GM12878 (cell line): ENCODE measurements around the gene SPTBN1. TPM values are rescaled to one million over a fixed set of nuclear protein-coding genes. Genes with fewer than 3 reads are reported as not detected.

Experiments
- ATAC-seq: fragments of 200-7000 bp; cut with Tn5 transposase; 3 replicates; pipeline ENCODE4 v1.9.1; 2020; ENCODE audit warnings: mild to moderate bottlenecking, moderate library complexity
- BruUV-seq: library from RNA; stranded (reverse); fragments of 400-500 nt; replicated peaks from 2 replicates; lab custom pipeline; 2021; lab: Mats Ljungman, UMichigan
- CTCF ChIA-PET: fragments of 300-600 bp; sonication (Branson Sonifier 250); formaldehyde crosslinking; extraction: SDS; loops from one replicate; lab custom pipeline; 2021; ENCODE audit warnings: inconsistent platforms; lab: Yijun Ruan, JAX
- POLR2A ChIA-PET: fragments of 350-600 bp; formaldehyde crosslinking; extraction: SDS; loops from one replicate; lab custom pipeline; 2021; ENCODE audit warnings: inconsistent platforms; lab: Charles Lee
- RAD21 ChIA-PET: fragments of 300-600 bp; sonication (Branson Sonifier 250); formaldehyde crosslinking; loops from one replicate; lab custom pipeline; 2023; ENCODE audit warnings: antibody characterized with exemption; ENCODE audit not compliant: unreplicated experiment; lab: Charles Lee
- SMC1A ChIA-PET: fragments of 300-600 bp; sonication (Branson Sonifier 250); formaldehyde crosslinking; loops from one replicate; lab custom pipeline; 2023; ENCODE audit not compliant: unreplicated experiment, uncharacterized antibody; lab: Charles Lee
- DNase-seq: peaks from one replicate; pipeline ENCODE4 v3.0.0-alpha.2; 2011; ENCODE audit warnings: low read depth, low spot score
- FAIRE-seq: peaks from 3 replicates; lab custom pipeline; 2011; peaks lifted over from hg19 to GRCh38; lab: Jason Lieb, UNC
- H2AFZ ChIP-seq: 2 replicates; pipeline ENCODE4 v1.6.0; 2011; ENCODE audit warnings: low read depth, low read length, control low read depth; ENCODE audit not compliant: control insufficient read depth
- H3K27ac ChIP-seq: 2 replicates; pipeline ENCODE4 v1.5.1; 2011; ENCODE audit warnings: control low read depth; ENCODE audit not compliant: control insufficient read depth, insufficient read depth
- H3K27me3 ChIP-seq, 2 experiments: replicated peaks in 1 of 2; 2 replicates each; pipeline versions ENCODE4 v1.6.0 to v1.6.1; 2011; ENCODE audit warnings: low read length in 1 of 2; ENCODE audit not compliant: control insufficient read depth in 2 of 2, insufficient read depth in 2 of 2
- H3K36me3 ChIP-seq, 2 experiments: 2 replicates each; pipeline ENCODE4 v1.5.1; 2011; ENCODE audit warnings: low read length in 1 of 2; ENCODE audit not compliant: control insufficient read depth in 2 of 2, insufficient read depth in 2 of 2
- H3K4me1 ChIP-seq: 2 replicates; pipeline ENCODE4 v1.6.1; 2011; ENCODE audit warnings: mild to moderate bottlenecking, low read length, moderate library complexity, mixed read lengths; ENCODE audit not compliant: control insufficient read depth, insufficient read depth
- H3K4me2 ChIP-seq: 2 replicates; pipeline ENCODE4 v1.6.0; 2011; ENCODE audit warnings: control low read depth; ENCODE audit not compliant: control insufficient read depth, insufficient read depth
- H3K4me3 ChIP-seq: fragments of 200-600 bp; sonication (generic); 2 replicates; pipeline ENCODE4 v1.5.1; 2016
- H3K79me2 ChIP-seq: 2 replicates; pipeline ENCODE4 v1.6.0; 2011; ENCODE audit warnings: low read length; ENCODE audit not compliant: control insufficient read depth, insufficient read depth
- H3K9ac ChIP-seq: 2 replicates; pipeline ENCODE4 v1.8.0; 2011; ENCODE audit warnings: low read length, control low read depth, mixed read lengths; ENCODE audit not compliant: control insufficient read depth, insufficient read depth
- H3K9me3 ChIP-seq: replicated peaks from 3 replicates; pipeline ENCODE4 v1.5.1; 2011; ENCODE audit warnings: mild to moderate bottlenecking, low read length; ENCODE audit not compliant: control insufficient read depth, insufficient read depth
- H4K20me1 ChIP-seq: 2 replicates; pipeline ENCODE4 v1.6.0; 2011; ENCODE audit not compliant: control insufficient read depth, insufficient read depth
- HDAC2 ChIP-seq: fragments of 200-600 bp; sonication (generic); IDR thresholded peaks from 2 replicates; pipeline ENCODE4 v1.6.1; 2017
- MXI1 ChIP-seq: fragments of 150-350 bp; IDR thresholded peaks from 2 replicates; pipeline ENCODE4 v1.6.1; 2011; ENCODE audit warnings: low read depth, mild to moderate bottlenecking, inconsistent platforms, low read length, improper control_type of control experiment
- POLR2A ChIP-seq: IDR thresholded peaks from 2 replicates; pipeline ENCODE4 v1.6.1; 2011; ENCODE audit warnings: low read depth, mild to moderate bottlenecking, low read length
- YY1 ChIP-seq: IDR thresholded peaks from 2 replicates; pipeline ENCODE4 v1.6.1; 2011; ENCODE audit warnings: low read depth, mild to moderate bottlenecking, low read length
- ZNF217 ChIP-seq: fragments of 450-650 bp; IDR thresholded peaks from 2 replicates; pipeline ENCODE4 v1.6.1; 2017; ENCODE audit warnings: antibody characterized with exemption, mild to moderate bottlenecking
- WGBS: methylation state at CpG from one replicate; pipeline ENCODE4 v1.1.6; 2016; ENCODE audit warnings: low lambda C conversion rate; ENCODE audit not compliant: insufficient replicate concordance, insufficient coverage; ENCODE audit errors: missing lambda C conversion rate; 5-methylcytosine and 5-hydroxymethylcytosine counted together
- in situ Hi-C: fragments of 300-500 bp; cut with MboI; formaldehyde crosslinking; loops from 9 replicates; pipeline ENCODE4 v1.14.3; 2018; ENCODE audit warnings: mixed read lengths
- intact Hi-C: fragments of 100-400 bp; cut with micrococcal nuclease; formaldehyde crosslinking; loops from one replicate; pipeline ENCODE4 v1.14.2; 2022; ENCODE audit not compliant: unreplicated experiment
- polyA plus RNA-seq, 11 experiments: library from polyadenylated mRNA; depleted of rRNA in 4 of 11; unstranded in 6 of 11; stranded (reverse) in 5 of 11; fragments of >200 nt; fragmentation: Nextera tagmentation in 4 of 11; fragmentation: Illumina TruSeq in 1 of 11; extraction: Ambion mirVana in 4 of 11; extraction: Trizol in 1 of 11; gene quantifications; 1 replicate in 1 of 11; 2 replicates in 10 of 11; pipeline versions ENCODE4 v1.2.1 to v1.2.3, GENCODE V29; 2011 to 2016; ENCODE audit warnings: inconsistent platforms in 2 of 11, missing spikeins in 2 of 11, low read depth in 1 of 11
- total RNA-seq, 4 experiments: library from RNA; depleted of rRNA in 3 of 4; stranded (reverse); fragments of >200 nt in 3 of 4; fragmentation: Illumina TruSeq in 1 of 4; extraction: Trizol in 1 of 4; gene quantifications; 2 replicates each; pipeline versions ENCODE4 v1.2.1 to v1.2.3, GENCODE V29; 2013 to 2021
- TF ChIP-seq, protein P1 (sequence below): IDR thresholded peaks from 2 replicates; pipeline ENCODE4 v1.6.1; 2012; ENCODE audit warnings: low read depth, low read length, improper control_type of control experiment

The SPTBN1 gene
- total and polyA plus RNA-seq, 10 of the 15 experiments (the other 5 are each of a cell fraction or from before 2014, with no cell fraction given) = 20.6 to 154 (median 76.7) TPM

DNA sequence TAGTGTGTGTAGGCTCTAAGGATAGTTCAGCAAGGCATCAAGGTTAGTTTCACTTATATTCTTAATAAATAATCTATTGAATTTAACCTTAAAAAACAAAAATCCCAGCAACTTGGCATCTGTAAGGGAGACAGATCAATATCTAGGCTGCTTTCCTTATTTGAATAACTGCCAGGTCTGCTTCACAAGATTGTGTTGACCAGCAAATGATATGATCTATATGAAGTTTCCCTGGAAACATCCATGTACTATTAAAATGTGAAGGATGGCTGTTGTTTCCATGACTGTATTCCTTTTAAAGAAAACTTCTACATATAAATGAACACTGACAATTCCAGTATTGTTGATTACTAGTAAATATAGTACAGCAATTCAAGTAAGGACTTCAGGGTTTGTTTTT lies 109.4 kb downstream of the SPTBN1 start:
- H2AFZ ChIP-seq = no peak overlapping the region
- H3K36me3 ChIP-seq = peaks cover 0 to 8% of the 10 kb centered on the region in 2 experiments; a peak in 2 of 4 replicates
- no peak for ATAC-seq
- RAD21 ChIA-PET = interaction anchor here (0.7 to 3.3 kb wide), 7 partner anchors 8 to 105 kb away, joined by 3 to 24 read pairs (median 5); no protein-coding TSS in a partner anchor
- POLR2A ChIA-PET = interaction anchor here (0.5 to 18.4 kb wide), 10 partner anchors 5 to 459 kb away, joined by 3 to 504 read pairs (median 6); no protein-coding TSS in a partner anchor
- SMC1A ChIA-PET = interaction anchor here (0.9 to 21.8 kb wide), 5 partner anchors 10 to 139 kb away, joined by 3 to 569 read pairs (median 4); no protein-coding TSS in a partner anchor
- peak overlapping the region; percentile 62; the same call in 1 of the 2 replicates for H3K27ac ChIP-seq
- FAIRE-seq = no peak
- CTCF ChIA-PET = interaction anchor here (1.0 to 1.9 kb wide), 3 partner anchors 14 to 139 kb away, joined by 3 to 8 read pairs (median 4); no protein-coding TSS in a partner anchor
- H3K79me2 ChIP-seq = peaks cover 98% of the 10 kb centered on the region
- no peaks in the 10 kb centered on the region for H3K9me3 ChIP-seq
- H3K4me2 ChIP-seq = peak overlapping the region; percentile 79
- in situ Hi-C loops = no loop called here
- peak overlapping the region; percentile 41; the same call in 1 of the 2 replicates for H3K9ac ChIP-seq
- no peak for TF ChIP-seq POLR2A
- no peak for TF ChIP-seq MXI1
- no peak for TF ChIP-seq HDAC2
- TF ChIP-seq YY1 = no peak
- no peak for TF ChIP-seq ZNF217
- H3K27me3 ChIP-seq = no peaks in the 10 kb centered on the region
- H3K4me1 ChIP-seq = peaks cover 41% of the 10 kb centered on the region
- intact Hi-C loops = loop anchor here (10.0 kb wide), 1 partner anchor 601 kb away; no protein-coding TSS in a partner anchor
- H3K4me3 ChIP-seq = 0 out of 2 replicates have a peak overlapping the region, but pooled peaks have one; percentile 43
- no TSS peak for BruUV-seq
- no peak for DNase-seq
- no peaks in the 10 kb centered on the region for H4K20me1 ChIP-seq

DNA sequence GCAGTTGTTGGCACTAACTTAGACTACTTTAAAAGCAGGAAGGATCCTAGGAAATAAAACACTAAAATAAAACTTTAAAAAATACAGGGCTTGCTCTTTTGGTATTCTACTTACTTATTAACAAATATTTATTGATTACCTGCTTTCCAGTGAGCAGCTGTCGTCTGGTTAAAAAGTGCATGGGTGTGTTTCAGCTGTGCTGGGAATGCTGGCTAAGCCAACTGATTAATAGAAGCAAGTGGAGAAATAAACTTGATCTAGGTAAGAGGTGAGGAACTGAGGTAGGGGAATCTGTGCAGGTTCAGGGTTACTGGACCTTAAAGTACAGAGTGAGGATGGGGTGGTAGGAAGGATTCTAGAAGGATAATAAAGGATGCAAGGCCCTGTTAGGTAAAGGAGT lies 110.8 kb downstream of the SPTBN1 start:
- FAIRE-seq = no peak
- Histone ChIP-seq H2AFZ (no peak overlapping the region), H4K20me1 (no peaks in the 10 kb centered on the region), H3K27ac (peak overlapping the region; percentile 100), H3K9me3 (no peaks in the 10 kb centered on the region), H3K79me2 (peaks cover 99% of the 10 kb centered on the region), H3K27me3 (no peaks in the 10 kb centered on the region), H3K4me1 (peaks cover 50% of the 10 kb centered on the region), H3K36me3 (peaks cover 0 to 8% of the 10 kb centered on the region in 2 experiments; a peak in 2 of 4 replicates), H3K4me3 (0 out of 2 replicates have a peak overlapping the region, but pooled peaks have one; percentile 46), H3K4me2 (peak overlapping the region; percentile 79), H3K9ac (peak overlapping the region; percentile 27; the same call in 1 of the 2 replicates)
- no peak for DNase-seq
- in situ Hi-C loops (no loop called here), intact Hi-C loops (loop anchor here (10.0 kb wide), 1 partner anchor 602 kb away; no protein-coding TSS in a partner anchor)
- BruUV-seq = no TSS peak
- ChIA-PET RAD21 (interaction anchor here (1.3 to 3.3 kb wide), 3 partner anchors 14 to 43 kb away, joined by 3 to 24 read pairs (median 15); no protein-coding TSS in a partner anchor), SMC1A (interaction anchor here (0.6 to 21.8 kb wide), 6 partner anchors 8 to 78 kb away, joined by 3 to 569 read pairs (median 5); no protein-coding TSS in a partner anchor), CTCF (interaction anchor here (1.4 to 1.9 kb wide), 2 partner anchors 13 to 138 kb away, joined by 4 to 8 read pairs; no protein-coding TSS in a partner anchor), POLR2A (interaction anchor here (1.2 to 18.4 kb wide), 7 partner anchors 6 to 72 kb away, joined by 3 to 504 read pairs (median 9); no protein-coding TSS in a partner anchor)
- ATAC-seq = no peak
- WGBS = 95% methylated on average over 1 of the region's 1 CpG
- TF ChIP-seq, protein P1, sequence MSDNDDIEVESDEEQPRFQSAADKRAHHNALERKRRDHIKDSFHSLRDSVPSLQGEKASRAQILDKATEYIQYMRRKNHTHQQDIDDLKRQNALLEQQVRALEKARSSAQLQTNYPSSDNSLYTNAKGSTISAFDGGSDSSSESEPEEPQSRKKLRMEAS = no peak
- TF ChIP-seq, all 136 proteins: peak for 0
